ENCODE data around the gene ZNF219.

DNA sequence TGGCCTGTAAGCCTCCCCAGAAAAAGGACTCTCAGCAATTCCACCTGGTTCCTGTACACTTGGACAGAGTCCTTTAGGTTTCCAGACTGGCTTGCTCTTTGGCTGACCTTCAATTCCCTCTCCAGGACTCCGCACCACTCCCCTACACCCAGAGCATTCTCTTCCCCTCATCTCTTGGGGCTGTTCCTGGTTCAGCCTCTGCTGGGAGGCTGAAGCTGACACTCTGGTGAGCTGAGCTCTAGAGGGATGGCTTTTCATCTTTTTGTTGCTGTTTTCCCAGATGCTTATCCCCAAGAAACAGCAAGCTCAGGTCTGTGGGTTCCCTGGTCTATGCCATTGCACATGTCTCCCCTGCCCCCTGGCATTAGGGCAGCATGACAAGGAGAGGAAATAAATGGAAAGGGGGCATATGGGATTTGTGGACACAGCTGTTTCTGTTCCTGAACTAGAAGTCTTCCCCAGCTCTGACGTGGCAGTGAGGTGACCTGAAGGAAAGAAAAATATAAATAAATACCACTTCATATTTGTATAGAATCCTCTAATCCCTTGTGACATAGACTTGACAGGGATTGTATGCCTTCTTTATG, 55.0 kb downstream of the ZNF219 start:
- TF ChIP-seq NRF1 (conservative IDR thresholded peaks at IDR 0.05; ENCODE audit: low read depth, low read length) (no peak), EZH2 (IDR thresholded peaks at IDR 0.05; ENCODE audit: borderline replicate concordance, control insufficient read depth, low read depth, low read length) (no peak), POLR2AphosphoS5 (IDR thresholded peaks at IDR 0.05; ENCODE audit: low read length) (no peak), CHD4 (IDR thresholded peaks at IDR 0.05) (no peak), RAD21 (IDR thresholded peaks at IDR 0.05; ENCODE audit: insufficient read depth, low read depth, low read length) (no peak), NR2C2 (IDR thresholded peaks at IDR 0.05; ENCODE audit: borderline replicate concordance, control insufficient read depth, insufficient read length, low read depth) (no peak), EGR1 (IDR thresholded peaks at IDR 0.05; ENCODE audit: borderline replicate concordance in 1 of 2, low read depth in 2 of 2, low read length in 2 of 2) (no peak)
- TF ChIP-seq, protein P1, sequence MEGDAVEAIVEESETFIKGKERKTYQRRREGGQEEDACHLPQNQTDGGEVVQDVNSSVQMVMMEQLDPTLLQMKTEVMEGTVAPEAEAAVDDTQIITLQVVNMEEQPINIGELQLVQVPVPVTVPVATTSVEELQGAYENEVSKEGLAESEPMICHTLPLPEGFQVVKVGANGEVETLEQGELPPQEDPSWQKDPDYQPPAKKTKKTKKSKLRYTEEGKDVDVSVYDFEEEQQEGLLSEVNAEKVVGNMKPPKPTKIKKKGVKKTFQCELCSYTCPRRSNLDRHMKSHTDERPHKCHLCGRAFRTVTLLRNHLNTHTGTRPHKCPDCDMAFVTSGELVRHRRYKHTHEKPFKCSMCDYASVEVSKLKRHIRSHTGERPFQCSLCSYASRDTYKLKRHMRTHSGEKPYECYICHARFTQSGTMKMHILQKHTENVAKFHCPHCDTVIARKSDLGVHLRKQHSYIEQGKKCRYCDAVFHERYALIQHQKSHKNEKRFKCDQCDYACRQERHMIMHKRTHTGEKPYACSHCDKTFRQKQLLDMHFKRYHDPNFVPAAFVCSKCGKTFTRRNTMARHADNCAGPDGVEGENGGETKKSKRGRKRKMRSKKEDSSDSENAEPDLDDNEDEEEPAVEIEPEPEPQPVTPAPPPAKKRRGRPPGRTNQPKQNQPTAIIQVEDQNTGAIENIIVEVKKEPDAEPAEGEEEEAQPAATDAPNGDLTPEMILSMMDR (IDR thresholded peaks at IDR 0.05 in 2 of 3, conservative IDR thresholded peaks at IDR 0.05 in 1 of 3; ENCODE audit: control insufficient read depth in 2 of 3, extremely low read depth in 1 of 3, insufficient read depth in 1 of 3, low read depth in 3 of 3, low read length in 3 of 3) = no peak
- TF ChIP-seq, protein P2, sequence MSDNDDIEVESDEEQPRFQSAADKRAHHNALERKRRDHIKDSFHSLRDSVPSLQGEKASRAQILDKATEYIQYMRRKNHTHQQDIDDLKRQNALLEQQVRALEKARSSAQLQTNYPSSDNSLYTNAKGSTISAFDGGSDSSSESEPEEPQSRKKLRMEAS (IDR thresholded peaks at IDR 0.05; ENCODE audit: low read depth, low read length) = no peak
